GM21576 (cell line): Measurements from ENCODE around the gene PHLPP1.
"Not testable (repeated sequence)": the region's sequence is repeated elsewhere in the genome, so short reads cannot be mapped to it uniquely, and the experiment has no call there.

ENCODE experiments used
- ATAC-seq: cut with Tn5 transposase; IDR thresholded peaks from one replicate; pipeline ENCODE4 v1.9.1; 2021; ENCODE audit warnings: mild to moderate bottlenecking, moderate library complexity; ENCODE audit not compliant: unreplicated experiment

The PHLPP1 gene

GRCh38 chr18:62799977-62800376, 84.6 kb downstream of the PHLPP1 start:
- ATAC-seq, result no peak

GRCh38 chr18:62802523-62802922, 87.2 kb downstream of the PHLPP1 start:
- no peak for ATAC-seq

GRCh38 chr18:62807396-62807795, 92.1 kb downstream of the PHLPP1 start:
- ATAC-seq, result no peak

- ATAC-seq, result no peak
Observed at GRCh38 chr18:62808123-62808522, 92.8 kb downstream of the PHLPP1 start.

GRCh38 chr18:62809445-62809844, 94.1 kb downstream of the PHLPP1 start:
- not testable (repeated sequence) for ATAC-seq

- no peak for ATAC-seq
Observed at GRCh38 chr18:62809900-62810299, 94.6 kb downstream of the PHLPP1 start.

GRCh38 chr18:62810682-62811081, 95.3 kb downstream of the PHLPP1 start:
- no peak for ATAC-seq

- no peak for ATAC-seq
Observed at GRCh38 chr18:62811674-62812073, 96.3 kb downstream of the PHLPP1 start.

GRCh38 chr18:62812242-62812641, 96.9 kb downstream of the PHLPP1 start:
- ATAC-seq, result no peak

GRCh38 chr18:62812876-62813275, 97.5 kb downstream of the PHLPP1 start:
- no peak for ATAC-seq

GRCh38 chr18:62814132-62814759, 98.9 kb downstream of the PHLPP1 start:
- no peak for ATAC-seq

GRCh38 chr18:62825382-62825781, 110.0 kb downstream of the PHLPP1 start:
- no peak for ATAC-seq

- no peak for ATAC-seq
Observed at GRCh38 chr18:62827397-62827796, 112.1 kb downstream of the PHLPP1 start.

GRCh38 chr18:62828091-62828640, 112.8 kb downstream of the PHLPP1 start:
- ATAC-seq, result no peak

- ATAC-seq, result no peak
Observed at GRCh38 chr18:62828852-62829251, 113.5 kb downstream of the PHLPP1 start.

- no peak for ATAC-seq
Observed at GRCh38 chr18:62829936-62830335, 114.6 kb downstream of the PHLPP1 start.

- ATAC-seq, result no peak
Observed at GRCh38 chr18:62832282-62832681, 116.9 kb downstream of the PHLPP1 start.

GRCh38 chr18:62833494-62833893, 118.2 kb downstream of the PHLPP1 start:
- ATAC-seq, result no peak

- ATAC-seq, result no peak
Observed at GRCh38 chr18:62834715-62835114, 119.4 kb downstream of the PHLPP1 start.

GRCh38 chr18:62837011-62837410, 121.7 kb downstream of the PHLPP1 start:
- no peak for ATAC-seq

- ATAC-seq, result peak; percentile 74
Observed at GRCh38 chr18:62838475-62839098, 123.2 kb downstream of the PHLPP1 start.

GRCh38 chr18:62839874-62840713, 124.8 kb downstream of the PHLPP1 start:
- no peak for ATAC-seq
